Glomerular visceral epithelial cell (primary cell): Measurements from ENCODE around the gene DIP2C.
A peak's percentile ranks its signal among the peaks of the same experiment; 100 is the strongest.
"Not testable (repeated sequence)": the region's sequence is repeated elsewhere in the genome, so short reads cannot be mapped to it uniquely, and the experiment has no call there.

Experiments used
- DNase-seq: peaks from one replicate; pipeline ENCODE4 v3.0.0-alpha.2; 2016; ENCODE audit errors: extremely low spot score

Gene DIP2C

GRCh38 chr10:534047-534566 is 155.4 kb downstream of the DIP2C start:
- DNase-seq: no peak

- DNase-seq: no peak
These were observed 155.9 kb downstream of the DIP2C start for GRCh38 chr10:533611-534010.

- no peak for DNase-seq
These were observed 156.3 kb downstream of the DIP2C start for GRCh38 chr10:533186-533585.

GRCh38 chr10:532331-532730 is 157.1 kb downstream of the DIP2C start:
- DNase-seq: not testable (repeated sequence)

- DNase-seq: no peak
These were observed 157.9 kb downstream of the DIP2C start for GRCh38 chr10:531541-531940.

- no peak for DNase-seq
These were observed 158.8 kb downstream of the DIP2C start for GRCh38 chr10:530717-531116.

- DNase-seq: no peak
These were observed 159.8 kb downstream of the DIP2C start for GRCh38 chr10:529468-530230.

GRCh38 chr10:528173-529165 is 161.0 kb downstream of the DIP2C start:
- DNase-seq: no peak

GRCh38 chr10:527416-527815 is 162.1 kb downstream of the DIP2C start:
- no peak for DNase-seq

GRCh38 chr10:526651-527312 is 162.7 kb downstream of the DIP2C start:
- no peak for DNase-seq

- peak; percentile 38 for DNase-seq
These were observed 163.7 kb downstream of the DIP2C start for GRCh38 chr10:525565-526315.

- no peak for DNase-seq
These were observed 165.5 kb downstream of the DIP2C start for GRCh38 chr10:523925-524324.

- no peak for DNase-seq
These were observed 167.1 kb downstream of the DIP2C start for GRCh38 chr10:522350-522749.

- DNase-seq: no peak
These were observed 167.9 kb downstream of the DIP2C start for GRCh38 chr10:521261-522250.

- no peak for DNase-seq
These were observed 169.1 kb downstream of the DIP2C start for GRCh38 chr10:520402-520787.

GRCh38 chr10:519716-520401 is 169.6 kb downstream of the DIP2C start:
- no peak for DNase-seq

GRCh38 chr10:519055-519715 is 170.3 kb downstream of the DIP2C start:
- no peak for DNase-seq

- no peak for DNase-seq
These were observed 171.5 kb downstream of the DIP2C start for GRCh38 chr10:517872-518475.
